ENCODE measurements around the gene FGF9.

FGF9 gene

GRCh38 chr13:21670883-21671619, at the start of gene FGF9:
Gene FGF9, plus strand, starts transcription at chr13:21671073. Its CDS starts 840 bp downstream, at chr13:21671913.
- DNase-seq: peak; percentile 70

GRCh38 chr13:21625366-21625765, 45.5 kb upstream of the FGF9 start:
- no peak for DNase-seq

DNA sequence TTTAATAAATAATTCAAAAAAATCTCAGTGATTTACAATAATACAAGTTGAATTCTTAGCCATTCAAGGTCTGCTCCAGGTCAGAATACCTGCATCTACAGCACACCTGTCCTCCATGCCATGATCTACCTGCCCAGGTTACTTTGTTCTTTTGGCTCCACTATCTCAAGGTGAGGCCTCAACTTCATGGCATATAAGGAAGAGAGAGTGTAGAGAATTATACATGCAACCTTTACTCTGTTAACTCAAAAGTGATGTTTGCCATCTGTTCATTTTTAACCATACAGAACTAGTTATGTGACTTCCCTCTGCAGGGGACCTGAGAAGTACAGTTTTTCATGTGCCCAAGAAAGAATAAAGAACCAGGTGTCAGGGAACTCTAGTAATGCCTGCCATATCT, 38.7 kb upstream of the FGF9 start:
- DNase-seq: no peak

DNA sequence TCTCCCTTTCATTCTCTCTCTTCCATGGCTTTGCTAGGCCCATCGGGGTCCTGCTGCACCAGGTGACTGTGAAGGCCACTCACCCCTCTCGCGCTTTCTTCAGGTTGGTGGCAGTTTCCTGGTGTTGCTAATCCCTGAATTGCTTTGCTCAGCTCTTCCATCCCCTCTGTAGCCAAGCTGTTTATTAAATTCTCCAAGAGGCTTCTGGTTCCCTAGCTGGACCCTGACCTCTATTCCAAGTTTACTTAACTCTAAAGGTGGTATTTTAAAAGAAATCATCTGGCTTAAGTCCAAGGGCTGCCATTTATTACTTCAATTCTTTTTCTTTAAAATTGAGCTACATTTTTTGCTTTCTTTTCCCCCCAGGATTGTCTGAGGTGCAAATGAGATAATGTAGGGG, 34.2 kb upstream of the FGF9 start:
- no peak for DNase-seq

DNA sequence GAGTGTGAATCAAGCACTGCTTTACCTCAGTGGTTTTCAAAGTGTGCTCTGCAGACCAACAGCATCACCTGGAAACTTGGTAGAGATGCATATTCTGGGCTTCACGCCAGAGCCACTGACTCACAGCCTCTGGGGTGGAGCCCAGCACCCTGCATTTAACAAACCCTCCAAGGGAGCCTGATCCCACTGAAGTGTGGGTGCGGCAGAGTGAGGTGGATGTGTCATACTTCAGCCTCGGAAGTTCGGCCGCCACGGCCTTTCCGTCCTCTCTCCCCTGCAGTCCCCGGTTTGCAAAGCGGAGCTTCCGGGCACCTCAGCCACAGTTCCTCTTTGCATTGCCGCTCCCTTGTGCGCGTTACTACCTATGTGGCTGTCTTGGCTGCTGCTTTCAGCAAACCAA, 33.6 kb upstream of the FGF9 start:
- peak; percentile 45 for DNase-seq

DNA sequence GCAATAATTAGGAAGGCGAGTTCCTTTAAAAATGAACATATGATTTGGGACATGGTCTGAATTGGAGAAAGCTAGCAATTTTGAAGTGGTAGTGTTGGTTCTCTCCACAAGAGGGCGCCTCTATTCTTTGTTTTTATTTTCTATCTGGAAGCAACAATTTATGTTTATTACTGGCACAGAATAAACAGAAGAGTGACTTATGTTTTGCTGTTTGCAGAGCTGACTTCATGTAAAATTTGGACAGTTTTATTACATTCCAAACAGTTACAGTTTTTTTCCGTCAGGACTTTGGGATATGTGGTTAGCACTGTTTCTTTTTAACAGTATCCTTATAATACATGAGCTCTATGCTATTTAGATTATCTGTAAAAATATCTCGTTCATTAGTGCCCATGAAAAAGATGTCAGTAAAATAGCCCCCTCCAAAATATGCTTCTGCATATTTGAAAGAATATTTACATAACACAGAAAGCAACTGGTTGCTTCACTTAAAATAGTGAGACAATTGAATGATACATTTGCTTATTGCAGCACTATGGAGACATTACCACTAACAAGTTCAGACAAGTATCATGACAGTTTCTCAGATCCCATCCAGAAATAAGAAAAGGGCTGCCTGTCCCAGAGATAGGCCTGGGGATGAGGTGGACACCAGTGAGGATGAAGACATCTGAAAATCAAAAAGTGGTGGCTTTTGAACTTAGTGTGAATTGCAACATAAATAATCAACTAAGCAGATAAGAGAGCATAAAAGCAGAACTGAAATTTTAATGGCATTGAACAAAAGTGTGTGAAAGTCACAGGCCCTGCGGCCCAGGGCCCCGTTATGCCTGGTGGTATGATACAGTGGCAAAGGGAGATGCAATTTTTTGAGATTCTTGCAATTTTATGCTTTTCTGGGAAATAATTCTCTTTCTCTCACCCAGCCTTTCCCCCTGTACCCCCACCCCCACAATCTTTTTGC, 32.3 kb upstream of the FGF9 start:
- no peak for DNase-seq

DNA sequence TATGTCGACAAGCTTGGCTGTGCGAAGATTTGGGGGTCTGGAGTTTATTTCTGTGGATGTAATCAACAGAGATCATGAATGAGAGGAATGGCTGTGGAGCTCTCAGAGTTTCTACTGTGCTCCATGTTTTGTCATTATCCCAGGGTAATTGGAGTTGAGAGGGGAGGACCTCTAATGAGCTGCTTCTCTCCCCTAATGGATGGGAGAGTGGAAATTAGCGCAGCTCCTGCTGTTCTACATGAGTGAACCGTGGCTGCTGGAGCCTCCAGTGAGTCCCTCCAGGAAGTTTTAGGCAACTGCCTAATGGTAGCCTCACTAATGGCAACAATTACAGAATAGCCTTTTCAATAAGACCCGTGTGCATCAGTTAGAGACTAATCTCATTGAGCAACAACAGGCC, 31.3 kb upstream of the FGF9 start:
- DNase-seq: no peak

DNA sequence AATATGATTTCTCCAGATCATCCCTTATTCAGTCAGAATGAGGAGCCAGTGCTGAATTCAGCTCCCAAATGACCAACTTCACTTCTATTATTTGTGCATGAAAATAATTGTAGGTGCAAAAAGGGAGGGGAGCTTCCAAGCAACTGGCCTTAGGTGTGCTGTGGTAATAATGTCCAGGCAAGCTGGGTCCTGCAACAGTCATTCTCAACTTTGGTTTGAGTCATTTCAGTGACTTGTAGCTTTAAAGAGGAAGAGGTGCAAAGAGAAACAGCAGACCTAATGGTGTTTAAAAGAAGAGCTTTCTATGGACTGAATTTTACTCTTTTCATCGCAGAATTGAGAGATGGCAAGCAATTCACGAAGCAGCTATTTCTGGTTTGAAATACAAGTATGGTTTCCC, 29.2 kb upstream of the FGF9 start:
- DNase-seq: no peak

- DNase-seq: no peak
Measured at GRCh38 chr13:21657538-21657937, 13.3 kb upstream of the FGF9 start.

DNA sequence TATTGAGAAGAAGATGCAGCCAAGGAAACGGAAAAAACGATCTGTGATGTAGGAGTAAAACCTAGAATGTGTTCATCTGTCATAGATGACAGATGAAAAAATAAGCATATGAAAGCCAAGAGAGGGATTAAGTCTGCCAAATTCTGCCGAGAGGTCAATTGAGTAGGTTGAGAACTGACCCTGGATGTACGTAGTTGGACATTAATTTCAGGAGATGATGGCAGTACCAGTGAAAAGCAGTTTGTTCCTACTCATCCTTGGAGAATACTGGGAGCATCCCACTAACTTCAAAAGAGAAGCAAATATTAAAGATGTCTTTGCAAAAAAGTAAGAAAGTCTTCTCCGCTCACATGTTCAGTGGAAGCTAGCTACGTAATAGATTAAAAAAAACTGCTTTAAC, 11.8 kb upstream of the FGF9 start:
- no peak for DNase-seq

GRCh38 chr13:21661097-21661909, 9.6 kb upstream of the FGF9 start:
- DNase-seq: no peak

GRCh38 chr13:21663197-21663596, 7.7 kb upstream of the FGF9 start:
- no peak for DNase-seq

DNA sequence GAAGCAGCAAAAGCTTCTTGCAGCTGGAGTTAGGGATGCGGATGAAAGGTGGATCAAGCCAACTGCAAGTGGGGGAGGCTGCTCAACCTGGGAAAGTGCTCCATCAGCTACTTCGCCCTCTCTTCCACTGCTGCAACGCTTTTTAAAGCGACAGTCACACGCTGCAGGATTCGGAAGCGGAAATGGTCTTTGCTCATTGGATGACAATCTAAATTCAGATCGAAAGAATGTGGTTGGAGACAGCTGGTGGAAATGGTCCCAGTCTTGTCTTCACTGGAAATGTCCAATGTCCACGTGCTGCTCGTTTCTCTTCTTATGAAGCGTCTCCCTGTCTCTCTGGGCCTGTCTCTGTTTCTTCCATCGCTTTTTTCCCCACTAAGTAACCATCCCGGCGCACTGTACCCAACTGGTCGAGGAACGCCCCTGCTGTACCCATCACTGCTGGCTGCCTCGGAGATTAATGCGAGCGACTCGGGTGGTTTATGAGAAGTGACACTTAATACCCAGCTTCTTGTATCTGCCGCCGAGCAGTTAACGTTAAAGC, 2.1 kb upstream of the FGF9 start:
- DNase-seq: no peak

- DNase-seq: no peak
Measured at GRCh38 chr13:21670006-21670882, 629 bp upstream of the FGF9 start.

DNA sequence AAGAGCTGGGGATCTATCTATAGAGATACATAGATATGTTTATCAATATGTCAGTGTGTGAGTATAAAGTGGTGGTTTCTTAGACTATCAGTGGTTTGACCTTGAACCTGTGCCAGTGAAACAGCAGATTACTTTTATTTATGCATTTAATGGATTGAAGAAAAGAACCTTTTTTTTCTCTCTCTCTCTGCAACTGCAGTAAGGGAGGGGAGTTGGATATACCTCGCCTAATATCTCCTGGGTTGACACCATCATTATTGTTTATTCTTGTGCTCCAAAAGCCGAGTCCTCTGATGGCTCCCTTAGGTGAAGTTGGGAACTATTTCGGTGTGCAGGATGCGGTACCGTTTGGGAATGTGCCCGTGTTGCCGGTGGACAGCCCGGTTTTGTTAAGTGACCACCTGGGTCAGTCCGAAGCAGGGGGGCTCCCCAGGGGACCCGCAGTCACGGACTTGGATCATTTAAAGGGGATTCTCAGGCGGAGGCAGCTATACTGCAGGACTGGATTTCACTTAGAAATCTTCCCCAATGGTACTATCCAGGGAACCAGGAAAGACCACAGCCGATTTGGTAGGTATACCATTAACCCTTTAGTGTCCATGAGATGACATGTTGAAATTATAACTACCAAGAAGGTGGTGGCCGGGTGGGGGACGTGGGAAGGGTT, 880 bp downstream of the FGF9 start:
- DNase-seq: no peak

GRCh38 chr13:21672287-21672680, 1.4 kb downstream of the FGF9 start:
- DNase-seq: no peak

- no peak for DNase-seq
Measured at GRCh38 chr13:21672796-21673538, 2.1 kb downstream of the FGF9 start.

- no peak for DNase-seq
Measured at GRCh38 chr13:21673539-21673788, 2.6 kb downstream of the FGF9 start.

GRCh38 chr13:21673789-21674489, 3.1 kb downstream of the FGF9 start:
- DNase-seq: peak; percentile 27

DNA sequence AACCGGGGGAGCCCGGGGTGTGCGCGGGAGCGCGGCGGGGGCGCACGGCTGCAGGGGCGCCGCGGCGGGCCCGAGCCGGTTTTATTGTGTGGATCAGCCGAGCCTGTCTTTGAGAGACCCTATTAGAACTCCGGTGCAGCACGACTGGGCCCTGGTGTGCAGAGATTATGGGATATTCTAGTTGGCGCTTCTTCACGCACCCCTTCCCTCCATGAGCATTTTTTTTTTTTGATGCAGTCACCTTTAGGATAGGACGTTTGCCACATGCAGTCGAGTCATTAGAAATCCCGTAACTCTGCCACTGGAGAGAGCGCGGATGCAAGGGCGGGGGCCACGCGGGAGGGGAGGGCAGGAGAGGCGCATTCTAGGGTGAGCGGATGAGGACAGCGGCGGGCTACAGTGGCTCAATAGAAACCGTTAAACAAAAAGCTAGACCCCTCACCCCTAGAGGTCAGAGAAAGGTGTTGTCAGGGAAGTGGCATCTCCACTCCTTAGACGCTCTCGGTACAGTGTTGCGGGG, 3.7 kb downstream of the FGF9 start:
- peak; percentile 6 for DNase-seq

Data from NCI-H774 (cell line).